NCI-H69 (cell line): ENCODE data around the gene SHF.

ENCODE experiments used
- DNase-seq: peaks from one replicate; lab custom pipeline; 2025; lab: John Stamatoyannopoulos, UW

SHF gene

DNA sequence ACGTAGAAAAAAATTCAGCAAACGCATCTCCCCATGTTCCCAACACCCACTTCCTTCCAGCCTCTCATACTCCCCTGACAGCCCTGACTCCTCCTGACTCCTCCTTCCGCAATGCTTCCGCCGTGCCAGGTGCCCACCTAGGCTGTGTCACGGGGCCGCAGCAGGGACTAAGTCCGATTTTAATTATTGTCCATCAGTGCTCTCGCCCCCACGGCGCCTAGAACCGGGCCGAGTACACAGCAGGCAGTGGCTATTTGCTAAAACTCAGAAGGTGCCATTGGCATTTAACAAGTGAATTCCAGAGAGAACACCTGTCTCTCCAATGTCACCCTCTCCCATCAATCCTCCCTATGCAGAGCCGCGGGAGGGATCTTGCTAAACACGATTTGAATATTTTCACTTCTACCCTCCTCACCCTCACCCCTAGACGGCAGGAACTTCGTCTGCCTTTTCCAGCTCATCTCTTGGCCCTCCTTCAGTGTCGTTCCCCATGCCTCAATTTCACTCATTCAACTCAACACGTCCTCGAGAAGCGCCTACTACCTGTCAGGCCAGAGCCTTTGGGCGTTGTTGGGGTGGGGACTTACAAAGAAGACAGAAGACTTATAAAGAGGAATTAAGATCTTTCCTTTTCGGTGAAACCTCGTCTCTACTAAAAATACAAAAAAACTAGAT, 11.5 kb upstream of the SHF start:
- peak; percentile 79 for DNase-seq

DNA sequence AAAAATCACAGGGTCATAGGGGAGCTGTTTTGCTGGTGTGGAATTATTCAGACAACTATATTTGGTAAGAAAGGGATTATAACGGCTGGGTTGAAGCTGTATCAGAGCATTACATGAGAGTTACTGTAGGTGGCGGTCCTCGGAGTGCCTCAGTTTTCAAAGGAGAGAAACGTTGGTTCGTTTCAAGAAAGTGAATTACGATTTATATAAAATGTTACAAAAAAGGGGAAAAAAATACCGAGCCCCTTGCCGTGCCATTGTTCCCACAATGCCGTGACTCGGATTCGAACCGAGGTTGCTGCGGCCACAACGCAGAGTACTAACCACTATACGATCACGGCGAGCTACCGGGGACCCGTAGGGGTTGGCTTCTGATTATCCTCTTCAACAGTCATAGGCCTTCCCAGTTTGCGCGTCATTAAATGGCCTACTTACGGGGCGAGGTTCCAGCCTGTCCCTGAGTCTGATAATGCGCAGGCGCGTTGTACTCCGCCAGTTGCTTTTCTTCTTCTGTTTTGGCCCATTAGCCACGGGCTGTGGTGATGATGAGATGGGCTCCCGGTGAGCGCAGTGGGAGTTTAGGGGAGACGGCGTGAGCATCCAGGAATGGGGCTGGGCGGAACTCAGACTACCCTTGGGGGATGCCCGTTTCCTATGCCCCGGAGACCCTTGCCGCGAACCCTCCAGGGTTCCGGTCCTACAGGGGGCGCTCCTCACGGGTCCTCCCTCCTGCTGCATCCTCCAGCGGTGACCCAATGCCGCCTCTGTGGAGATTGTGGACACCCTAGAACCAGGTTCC, 10.8 kb upstream of the SHF start:
- peak; percentile 95 for DNase-seq

DNA sequence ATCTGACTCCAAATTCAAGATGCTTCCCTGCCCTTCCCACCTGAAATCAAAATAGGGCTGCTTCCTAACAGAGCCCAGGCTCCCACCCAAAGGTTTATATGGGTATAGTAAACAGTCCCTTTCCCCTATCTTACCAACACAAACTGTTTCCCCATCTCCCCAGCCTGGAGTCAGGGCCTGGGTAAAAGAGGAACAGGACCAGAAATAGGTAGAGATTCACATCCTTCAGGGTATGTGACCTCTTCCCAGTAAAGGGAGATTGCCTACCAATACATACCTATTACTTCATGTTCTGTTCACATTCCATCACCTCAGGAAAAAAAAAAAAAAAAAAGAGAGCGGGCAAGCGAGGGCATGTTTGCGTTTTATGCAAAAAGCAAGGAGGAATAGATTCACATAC, 9.7 kb upstream of the SHF start:
- no peak for DNase-seq

DNA sequence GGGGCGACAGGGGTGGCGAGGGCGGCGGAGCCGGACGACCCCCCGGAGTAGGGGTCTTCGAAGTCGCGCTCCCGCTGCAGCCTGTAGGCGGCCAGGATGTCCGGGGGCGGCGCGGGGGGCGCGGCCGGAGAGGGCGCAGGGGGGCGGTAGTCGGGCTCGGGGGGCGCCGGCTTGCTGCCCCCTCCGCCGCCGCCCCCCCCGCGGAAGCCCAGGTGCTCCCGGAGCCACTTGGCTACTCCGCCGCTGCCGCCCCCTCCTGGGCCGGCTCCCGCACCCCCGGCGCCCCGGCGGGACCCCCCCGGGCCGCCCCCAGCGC, 230 bp downstream of the SHF start:
- DNase-seq = no peak

DNA sequence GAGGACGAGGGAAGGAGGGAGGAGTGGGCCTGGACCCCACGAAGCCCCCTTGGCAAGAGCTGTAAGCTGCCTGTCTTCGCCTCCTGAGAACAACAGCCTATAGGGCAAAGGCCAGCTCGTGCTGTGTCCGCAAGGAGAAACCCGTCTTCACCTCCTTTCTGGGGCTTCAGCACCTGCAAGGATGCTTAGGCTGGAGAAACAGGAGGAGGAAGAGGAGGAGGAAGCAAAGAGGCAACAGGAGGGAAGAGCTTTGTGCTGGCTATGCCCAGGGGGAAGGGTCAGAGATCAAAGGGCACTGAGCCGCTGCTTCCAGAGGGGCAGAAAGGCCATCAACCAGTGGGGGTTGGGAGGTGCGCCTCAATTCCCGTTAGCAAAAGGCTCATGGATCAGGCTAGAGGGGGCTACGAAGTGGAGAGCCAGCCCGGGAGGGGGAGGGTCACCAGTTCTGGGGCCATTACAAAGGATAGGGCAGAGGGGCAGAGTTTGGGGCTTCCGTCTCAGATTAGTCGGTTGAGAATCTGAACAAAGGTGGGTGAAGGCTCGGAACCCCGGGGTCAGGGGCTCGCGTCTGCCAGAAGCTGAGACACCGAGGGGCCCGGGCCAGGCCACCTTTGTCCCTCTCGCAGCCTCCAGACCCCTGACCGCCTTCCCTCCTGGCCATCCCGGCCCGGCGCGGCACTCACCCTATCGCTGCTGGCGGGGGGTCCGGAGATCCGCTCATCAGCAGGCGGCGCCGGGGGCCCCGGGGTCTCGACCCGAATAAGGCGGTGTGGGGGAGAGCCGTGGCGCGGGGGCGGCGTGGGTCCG, 792 bp downstream of the SHF start:
- peak; percentile 62 for DNase-seq

DNA sequence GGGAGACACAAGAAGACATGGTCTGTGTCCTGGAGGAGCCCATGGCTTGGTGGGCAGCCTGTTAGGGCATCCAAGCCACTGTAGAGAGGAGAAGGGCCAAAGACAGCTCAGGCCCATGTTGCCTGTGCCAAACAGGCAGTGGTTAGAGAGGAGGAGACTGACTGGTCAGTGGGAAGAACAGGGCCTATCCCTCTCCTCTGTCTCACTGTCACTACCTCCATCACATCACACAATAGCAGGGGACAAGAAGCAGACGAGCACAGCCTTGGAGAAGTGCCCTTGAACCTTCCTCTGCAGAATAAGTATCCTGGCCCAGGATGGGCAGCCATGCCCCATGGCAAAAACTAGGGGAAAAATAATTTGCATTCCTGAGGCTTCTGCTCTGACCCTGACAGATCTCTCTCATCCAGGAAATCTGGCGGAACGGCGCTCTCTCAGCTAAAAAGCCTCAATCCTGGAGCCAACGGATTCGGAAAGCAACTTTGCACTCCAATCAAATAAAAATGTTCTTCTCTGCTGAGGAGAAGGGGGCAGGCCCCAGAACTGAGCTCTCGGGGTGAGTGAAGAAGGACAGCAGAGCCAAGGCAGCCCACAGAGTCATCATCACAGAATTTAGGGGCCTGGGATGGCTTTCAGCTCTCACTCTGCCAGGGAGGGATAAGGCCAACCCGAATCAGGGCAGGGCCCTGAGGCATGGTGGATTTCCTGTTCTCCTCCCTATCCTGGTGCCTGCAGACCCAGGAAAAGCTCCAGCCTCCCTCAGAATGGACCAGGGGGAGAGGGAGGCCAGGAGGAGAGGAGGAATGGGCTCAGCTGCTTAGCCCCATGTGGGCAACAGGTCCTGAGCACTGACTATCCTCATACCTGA, 1.6 kb downstream of the SHF start:
- DNase-seq = peak; percentile 40

DNA sequence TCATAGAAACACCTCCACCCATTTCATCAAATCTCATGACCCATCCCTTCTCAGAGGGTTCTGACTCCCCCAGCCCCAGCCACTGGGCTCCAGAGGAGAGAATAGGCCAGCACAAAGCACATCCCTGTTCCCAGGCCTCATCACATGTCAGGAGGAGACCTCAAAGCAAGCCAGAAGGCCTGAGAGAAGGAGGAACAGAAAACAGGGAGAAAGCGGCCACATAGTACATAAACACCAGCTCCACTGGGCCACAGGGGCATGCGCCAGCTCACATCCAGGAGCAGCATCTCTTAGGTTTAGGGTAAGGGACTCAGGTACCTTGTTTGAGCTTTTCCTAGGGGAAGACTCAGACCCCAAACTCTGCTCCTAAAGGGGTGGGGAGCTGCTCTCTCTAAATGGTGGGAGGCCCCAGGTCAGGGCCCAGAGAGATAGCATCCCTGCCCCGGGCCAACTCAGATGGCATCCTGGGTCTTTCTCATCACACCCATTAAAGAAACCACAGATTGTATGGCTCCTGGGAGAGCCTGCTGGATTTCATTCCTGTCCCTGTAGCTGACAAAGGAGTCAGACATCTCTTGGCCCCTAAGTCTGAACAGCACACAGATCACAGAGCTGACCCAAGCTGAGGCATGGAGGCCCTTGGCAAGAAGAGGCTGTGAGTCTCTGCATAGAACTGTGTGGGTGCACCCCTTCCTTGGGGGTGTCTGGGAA, 2.5 kb downstream of the SHF start:
- no peak for DNase-seq

DNA sequence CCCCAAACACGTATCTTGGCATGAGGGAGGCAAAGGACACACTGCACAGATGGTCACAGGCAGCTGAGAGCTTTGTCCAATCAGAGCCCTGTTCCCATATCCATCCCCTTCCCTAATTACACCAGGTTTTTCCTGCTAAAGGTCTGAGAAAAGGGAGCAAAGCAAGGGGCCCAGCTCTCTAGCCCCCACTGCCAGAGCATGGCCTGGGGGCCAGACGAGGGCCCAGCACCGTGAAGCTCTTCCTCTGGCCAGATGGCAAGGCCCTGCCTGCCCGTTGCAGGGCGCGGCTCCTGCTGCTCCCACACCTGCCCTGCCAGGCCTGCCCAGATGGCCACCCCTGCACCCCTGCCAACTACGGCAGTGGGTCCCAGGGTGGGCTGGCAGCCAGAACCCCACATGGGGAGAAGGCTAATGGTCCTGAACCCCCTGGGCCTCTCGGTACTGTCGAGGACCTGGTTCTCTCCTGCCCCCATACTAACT, 3.2 kb downstream of the SHF start:
- DNase-seq = peak; percentile 84

DNA sequence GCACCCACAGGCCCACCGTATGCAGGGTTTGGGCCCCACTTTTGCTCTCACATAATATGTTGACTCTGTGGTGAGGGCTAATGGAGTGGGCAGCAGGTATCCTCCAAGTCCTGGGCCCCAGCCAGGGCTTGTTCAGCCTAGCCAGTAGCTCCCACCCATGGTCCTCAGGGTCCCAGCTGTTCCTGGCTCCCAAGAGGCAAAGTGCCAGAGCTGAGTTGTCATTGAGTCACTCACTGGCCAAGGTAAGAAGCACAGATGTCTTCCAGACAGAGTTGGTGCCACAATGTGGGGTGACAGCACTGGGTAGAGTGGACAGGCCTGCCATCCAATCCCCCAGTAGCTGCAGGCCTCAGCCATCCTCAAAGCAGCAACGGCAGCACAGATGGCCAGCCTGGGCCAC, 4.3 kb downstream of the SHF start:
- DNase-seq = peak; percentile 54

DNA sequence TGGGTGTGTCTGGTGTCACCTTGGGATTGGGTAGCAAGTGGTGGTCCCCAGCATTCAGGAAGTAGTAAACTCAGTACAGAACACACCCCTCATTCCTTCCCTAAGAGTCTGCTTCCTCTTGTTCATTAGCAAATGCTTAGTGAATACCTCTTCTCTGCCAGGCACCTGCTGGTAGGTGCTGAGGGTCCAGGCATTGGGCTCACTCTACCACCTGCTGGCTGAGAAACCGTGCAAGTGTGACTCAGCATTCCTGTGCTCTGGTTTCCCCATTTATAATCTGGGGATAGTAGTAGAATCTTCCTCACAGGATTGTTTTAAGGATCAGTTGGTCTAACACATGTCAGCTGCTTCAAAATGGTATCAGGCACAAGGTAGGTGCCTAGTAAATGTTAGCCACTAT, 4.8 kb downstream of the SHF start:
- DNase-seq = peak; percentile 64

DNA sequence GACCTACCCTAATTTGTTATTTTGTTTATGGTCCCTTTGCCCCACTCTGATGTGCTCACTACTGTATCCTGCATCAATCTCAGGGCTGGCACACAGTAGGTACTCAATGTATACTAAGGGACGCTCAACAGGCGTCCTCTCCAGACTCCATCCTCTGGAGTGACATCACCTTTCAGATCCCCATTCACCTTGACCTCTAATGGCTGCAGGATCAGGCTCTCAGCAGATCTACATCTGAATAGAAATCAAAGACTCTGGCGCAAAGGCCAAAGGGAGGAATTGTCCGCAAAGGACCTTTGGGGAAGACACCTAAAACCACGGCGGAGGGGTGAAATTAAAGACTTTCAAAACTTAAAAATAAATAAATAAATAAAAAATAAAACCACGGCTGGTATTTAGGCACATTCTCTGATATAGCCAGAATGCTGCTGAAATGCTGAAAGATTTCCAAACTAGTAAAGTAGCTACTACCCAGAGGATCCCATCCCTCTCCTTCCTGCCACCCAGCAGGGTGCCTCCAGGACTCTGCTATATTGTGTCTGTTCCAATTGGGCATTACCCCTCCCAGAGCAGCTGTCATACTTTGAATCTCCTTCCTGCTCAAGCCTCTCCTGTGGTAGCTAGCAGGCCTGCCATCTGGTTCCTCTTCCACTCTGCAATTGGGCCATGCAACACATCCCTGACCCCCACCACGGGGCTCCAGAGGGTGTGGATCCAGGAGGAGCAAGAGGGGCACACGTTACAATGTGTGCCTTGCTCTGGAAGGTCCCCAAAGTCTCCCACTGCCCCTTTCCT, 6.1 kb downstream of the SHF start:
- peak; percentile 94 for DNase-seq

DNA sequence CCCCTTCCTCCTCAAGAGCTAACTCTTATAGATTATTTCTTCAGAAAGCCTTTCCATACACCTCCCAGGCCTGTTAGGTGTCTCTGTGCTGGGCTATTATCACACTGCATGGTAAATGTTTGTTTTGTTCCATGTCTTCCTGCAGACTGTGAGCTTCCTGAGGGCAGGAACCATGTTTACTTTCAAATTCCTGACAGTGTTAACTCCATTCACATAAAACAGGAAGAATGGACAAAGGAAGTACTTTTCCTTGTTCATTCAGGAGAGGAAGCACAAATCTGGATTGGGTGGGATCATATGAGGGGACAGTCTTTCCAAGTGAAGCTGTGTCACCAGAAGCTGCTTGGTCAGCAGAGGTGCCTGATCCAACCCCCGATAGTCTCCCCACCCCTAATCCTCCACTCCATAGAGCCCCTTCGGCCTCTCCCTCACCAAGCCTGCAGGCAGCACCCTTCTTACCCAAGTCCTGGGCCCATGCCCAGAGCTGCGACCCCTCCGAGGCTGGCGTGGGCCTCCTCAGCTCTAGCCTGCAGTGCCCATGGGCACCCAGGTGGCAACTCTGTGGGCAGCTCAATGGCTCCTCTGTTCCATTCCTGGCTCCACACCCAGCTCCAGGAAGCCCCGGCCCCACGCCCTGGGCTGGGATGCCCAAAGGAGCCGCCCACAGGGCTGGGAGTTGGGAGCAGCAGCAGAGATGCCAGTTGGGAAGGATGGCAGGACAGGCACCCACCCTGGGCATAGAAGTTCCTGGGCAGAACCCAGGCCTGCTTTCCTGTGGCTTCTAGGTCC, 6.9 kb downstream of the SHF start:
- DNase-seq = no peak

DNA sequence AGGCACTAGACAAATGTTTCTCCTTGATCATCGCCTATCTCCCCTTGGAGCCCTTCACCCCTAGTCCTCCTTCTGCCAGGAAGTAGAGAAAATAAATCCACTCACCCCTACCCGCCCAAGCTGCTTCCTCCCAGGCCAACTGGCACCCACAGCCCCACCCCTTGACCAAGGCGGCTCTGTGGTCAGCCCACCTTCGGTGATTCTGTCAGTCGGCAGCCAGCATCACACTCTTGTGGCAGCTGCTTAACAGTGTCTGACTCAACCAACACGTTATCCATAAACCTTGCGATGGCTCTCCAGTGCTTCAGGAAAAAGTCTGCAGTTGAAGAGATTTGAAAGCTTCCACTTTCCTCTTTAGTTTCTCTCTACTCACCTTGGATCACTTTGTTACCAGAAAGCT, 7.6 kb downstream of the SHF start:
- no peak for DNase-seq

DNA sequence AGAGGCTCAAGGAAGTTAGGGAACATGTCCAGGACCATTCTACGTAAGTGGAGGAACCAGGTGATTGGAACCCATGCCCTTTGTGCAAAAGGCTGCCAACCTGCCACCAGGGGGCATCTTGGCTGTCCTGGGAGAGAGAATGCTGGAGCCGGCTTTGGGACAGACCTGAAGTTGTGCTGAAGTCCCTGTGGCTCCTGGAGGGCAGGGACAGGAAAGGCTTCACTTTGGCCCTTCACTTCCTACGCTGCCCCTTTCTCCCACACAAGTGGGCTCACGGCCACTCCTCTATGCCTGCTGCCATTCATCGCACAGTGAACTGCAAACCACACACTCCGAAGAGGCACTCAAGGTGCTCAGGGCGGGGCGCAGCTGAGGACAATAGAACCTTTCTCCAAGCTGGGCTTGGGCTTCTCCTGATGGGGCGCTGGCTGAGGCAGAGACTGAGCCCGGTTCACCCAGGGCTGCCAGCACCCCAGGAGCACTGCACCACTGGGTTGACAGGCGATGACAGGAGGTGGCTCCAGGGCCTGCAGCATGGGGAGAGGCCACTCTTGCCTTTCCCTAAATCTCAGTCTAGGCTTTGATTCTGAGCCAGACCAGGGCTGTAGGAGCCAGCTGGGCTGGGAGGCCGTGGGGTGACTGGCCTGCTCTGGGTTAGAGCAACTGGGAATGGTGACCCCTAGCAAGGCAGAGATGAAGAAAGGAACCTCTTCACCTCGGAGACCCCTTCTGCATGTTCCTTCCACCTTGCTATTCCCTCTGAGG, 8.4 kb downstream of the SHF start:
- peak; percentile 37 for DNase-seq

DNA sequence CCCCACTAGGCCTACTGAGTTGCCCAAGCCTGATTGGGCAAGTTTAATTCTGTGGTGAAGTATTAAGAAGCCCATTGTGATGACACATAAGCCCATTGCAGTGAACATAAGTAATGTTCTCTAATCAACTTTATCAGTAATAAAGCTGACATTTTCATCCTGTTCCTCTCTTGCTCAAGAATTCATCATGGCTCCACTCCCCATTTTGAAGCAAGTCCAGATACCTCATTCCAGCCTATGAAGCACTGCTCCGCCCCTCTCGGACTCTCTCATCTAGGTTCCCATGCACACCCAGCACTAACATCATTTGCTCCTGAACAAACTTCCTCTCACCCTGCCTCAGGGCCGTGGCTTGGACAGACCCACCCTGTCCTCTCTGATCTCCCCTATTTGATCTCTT, 10.5 kb downstream of the SHF start:
- no peak for DNase-seq

DNA sequence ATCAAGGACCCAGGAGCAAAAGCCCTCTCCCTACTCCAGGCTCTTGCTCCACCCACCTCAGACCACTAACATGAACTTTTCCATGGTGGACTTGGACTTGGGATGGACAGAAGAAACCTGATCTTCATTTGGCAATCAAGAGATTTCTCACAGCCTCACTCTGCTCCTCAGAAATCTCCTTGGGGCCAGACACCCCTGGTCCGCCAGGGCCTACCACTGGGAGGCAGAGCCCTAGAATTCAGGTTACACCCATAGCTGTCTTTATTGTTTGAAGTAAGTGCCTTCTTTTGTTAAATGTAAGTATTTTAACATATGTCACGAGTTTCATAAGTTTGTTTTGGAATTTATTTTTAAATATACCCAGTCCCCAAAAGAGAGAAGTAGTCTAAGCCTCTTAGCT, 13.2 kb downstream of the SHF start:
- DNase-seq = no peak

DNA sequence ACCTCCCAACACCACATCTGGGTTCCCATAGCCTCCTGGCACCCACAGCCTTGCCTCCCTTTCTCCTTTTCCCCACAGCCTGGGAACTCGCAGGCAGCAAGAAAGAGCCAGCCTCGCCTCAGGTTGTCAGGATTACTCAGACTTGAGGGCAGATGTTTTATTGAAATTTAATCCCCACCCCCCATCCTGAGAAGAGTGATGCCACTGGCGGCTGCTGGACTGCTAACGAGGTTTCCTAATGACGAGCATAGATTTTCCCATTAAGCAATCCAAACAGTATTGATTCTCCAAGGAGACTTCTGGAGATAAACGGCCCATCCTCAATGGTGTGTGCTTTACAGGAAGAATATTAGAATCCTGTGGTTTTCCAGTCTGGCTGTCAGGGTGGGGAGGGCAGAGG, 13.7 kb downstream of the SHF start:
- peak; percentile 34 for DNase-seq

DNA sequence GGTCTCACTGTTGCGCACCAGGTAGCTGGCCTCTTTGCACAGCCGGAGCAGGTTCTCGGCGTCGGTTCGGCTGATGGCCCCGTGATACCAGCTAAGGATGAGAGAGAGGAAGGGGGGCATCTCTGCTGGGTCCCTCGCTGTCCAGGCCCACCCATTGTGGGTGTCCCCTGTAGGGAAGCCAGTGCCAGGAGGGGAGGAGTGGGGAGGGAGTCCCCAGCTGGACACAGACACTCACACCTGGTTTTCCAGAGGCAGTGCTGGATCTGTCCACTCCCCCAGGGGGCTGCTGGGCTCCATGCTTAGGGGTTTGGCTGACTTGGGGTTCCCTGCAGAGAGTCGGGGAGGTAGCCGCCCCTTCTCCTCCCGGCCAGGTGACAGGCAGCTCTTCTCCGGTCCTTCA, 15.9 kb downstream of the SHF start:
- DNase-seq = no peak
